Testis (tissue), 3 donors: Measurements from ENCODE around the gene EDC4. TPM values are rescaled to one million over a fixed set of nuclear protein-coding genes. Genes with fewer than 3 reads are reported as not detected.
A peak's percentile ranks its signal among the peaks of the same experiment; 100 is the strongest.

Source experiments
- DNase-seq: peaks from one replicate; pipeline ENCODE4 v3.0.0-alpha.2; 2019
- H3K27ac ChIP-seq, 2 donors: fragments of 200-600 bp; sonication (generic); one replicate each; pipeline ENCODE4 v1.5.1; 2019
- H3K27me3 ChIP-seq: fragments of 200-600 bp; sonication (generic); one replicate; pipeline ENCODE4 v1.5.1; 2019
- H3K36me3 ChIP-seq: fragments of 200-600 bp; sonication (generic); one replicate; pipeline ENCODE4 v1.5.1; 2017; ENCODE audit warnings: low read depth; ENCODE audit errors: missing control alignments
- H3K4me1 ChIP-seq: fragments of 200-600 bp; sonication (generic); one replicate; pipeline ENCODE4 v1.5.1; 2019
- H3K4me3 ChIP-seq, 2 donors: fragments of 200-600 bp; sonication (generic); one replicate each; pipeline ENCODE4 v1.5.1; 2017 to 2019
- H3K9me3 ChIP-seq: fragments of 200-600 bp; sonication (generic); one replicate; pipeline ENCODE4 v1.5.1; 2017
- CTCF ChIP-seq, 3 experiments: fragments of 450-650 bp in 2 of 3; fragments of 200-600 bp in 1 of 3; sonication (generic) in 1 of 3; IDR thresholded peaks; one replicate each; pipeline ENCODE4 v1.5.1; 2016 to 2019; ENCODE audit warnings: antibody characterized with exemption in 3 of 3, mild to moderate bottlenecking in 2 of 3, moderate library complexity in 1 of 3
- POLR2A ChIP-seq: fragments of 450-650 bp; IDR thresholded peaks from one replicate; pipeline ENCODE4 v1.6.1; 2017; ENCODE audit warnings: antibody characterized with exemption, mild to moderate bottlenecking, moderate library complexity
- WGBS, 2 donors: methylation state at CpG; one replicate each; pipeline ENCODE4 v1.1.5; 2018; 5-methylcytosine and 5-hydroxymethylcytosine counted together
- intact Hi-C: fragments of 100-400 bp; cut with DNase I; formaldehyde crosslinking; loops from one replicate; pipeline ENCODE4 v1.15.1; 2023; ENCODE audit warnings: low total_unique reads
- polyA plus RNA-seq: library from polyadenylated mRNA; stranded (reverse); fragments of 350-450 nt; fragmentation: Illumina TruSeq; extraction: RNeasy Lipid Tissue Mini Kit (QIAGEN cat#74804); gene quantifications from one replicate; pipeline ENCODE4 v1.2.3, GENCODE V29; 2014; ENCODE audit warnings: low read depth, low replicate concordance; ENCODE audit not compliant: insufficient read depth
- total RNA-seq, 2 donors: library from RNA; depleted of rRNA; stranded (reverse); fragments of >200 nt; gene quantifications; one replicate each; pipeline ENCODE4 v1.2.3, GENCODE V29; 2016

EDC4 gene
- total and polyA plus RNA-seq, 3 donors from 2014 or later: 96.7 to 107 (median 106) TPM

GRCh38 chr16:67868290-67868689 is 4.6 kb upstream of the EDC4 start:
- TF ChIP-seq CTCF (IDR thresholded peaks at IDR 0.05) (no peak), POLR2A (no peak)
- intact Hi-C loops: no loop called here
- Histone ChIP-seq H3K36me3 (no peaks in the 10 kb centered on the region), H3K4me3 (no peak overlapping the region), H3K4me1 (peaks cover 13% of the 10 kb centered on the region), H3K27ac (no peak overlapping the region), H3K9me3 (no peaks in the 10 kb centered on the region), H3K27me3 (no peaks in the 10 kb centered on the region)
- 90 to 95% methylated on average over 6 of the region's 6 CpGs for WGBS, 2 donors
- DNase-seq: no peak

- no peak overlapping the region for H3K4me3 ChIP-seq
- TF ChIP-seq POLR2A: no peak
- TF ChIP-seq CTCF (IDR thresholded peaks at IDR 0.05): no peak
- intact Hi-C loops: no loop called here
- H3K27me3 ChIP-seq: no peaks in the 10 kb centered on the region
- H3K9me3 ChIP-seq: no peaks in the 10 kb centered on the region
- peaks cover 16% of the 10 kb centered on the region for H3K4me1 ChIP-seq
- 77 to 83% methylated on average over 7 of the region's 7 CpGs for WGBS, 2 donors
- no peaks in the 10 kb centered on the region for H3K36me3 ChIP-seq
- H3K27ac ChIP-seq: no peak overlapping the region
- DNase-seq: no peak
Observed at GRCh38 chr16:67869653-67870052, 3.2 kb upstream of the EDC4 start.

GRCh38 chr16:67871256-67871655 is 1.6 kb upstream of the EDC4 start:
- no peak for DNase-seq
- H3K4me3 ChIP-seq: no peak overlapping the region
- no peaks in the 10 kb centered on the region for H3K27me3 ChIP-seq
- no peaks in the 10 kb centered on the region for H3K9me3 ChIP-seq
- intact Hi-C loops: no loop called here
- H3K4me1 ChIP-seq: peaks cover 21% of the 10 kb centered on the region
- TF ChIP-seq CTCF (IDR thresholded peaks at IDR 0.05): no peak
- 64 to 65% methylated on average over 3 of the region's 3 CpGs for WGBS, 2 donors
- H3K27ac ChIP-seq: no peak overlapping the region
- no peaks in the 10 kb centered on the region for H3K36me3 ChIP-seq

- whole genome bisulfite sequencing, 2 donors: 46 to 47% methylated on average over 2 of the region's 2 CpGs
- H3K9me3 ChIP-seq: no peaks in the 10 kb centered on the region
- intact Hi-C loops: no loop called here
- no peak for DNase-seq
- peak overlapping the region in 1 of 2 donors; percentile 87 for H3K27ac ChIP-seq
- peak overlapping the region in 1 of 2 donors; percentile 79 for H3K4me3 ChIP-seq
- H3K4me1 ChIP-seq: peaks cover 21% of the 10 kb centered on the region
- no peaks in the 10 kb centered on the region for H3K36me3 ChIP-seq
- TF ChIP-seq CTCF (IDR thresholded peaks at IDR 0.05): no peak
- no peak for TF ChIP-seq POLR2A
- H3K27me3 ChIP-seq: no peaks in the 10 kb centered on the region
Observed at GRCh38 chr16:67872131-67872630, 671 bp upstream of the EDC4 start.
